Stimulated activated CD4-positive, alpha-beta T cell treated with anti-CD3 and anti-CD28 coated beads, Interleukin-1b, Interleukin-23, amount 100 ng/mL, for 24 hours (primary cell): ENCODE measurements around the gene TSPOAP1.

Source experiments
- DNase-seq, 4 experiments: peaks; one replicate each; pipeline ENCODE4 v3.0.0-alpha.2; 2020; ENCODE audit warnings: low read depth in 4 of 4, low spot score in 1 of 4

Gene TSPOAP1

GRCh38 chr17:58265902-58266875 is 62.4 kb downstream of the TSPOAP1 start:
- no peak for DNase-seq

GRCh38 chr17:58265271-58265670 is 63.3 kb downstream of the TSPOAP1 start:
- DNase-seq, result no peak

GRCh38 chr17:58264407-58265103 is 64.0 kb downstream of the TSPOAP1 start:
- no peak for DNase-seq

GRCh38 chr17:58263773-58264172 is 64.8 kb downstream of the TSPOAP1 start:
- no peak for DNase-seq

- no peak for DNase-seq
Measured at GRCh38 chr17:58262149-58262548, 66.4 kb downstream of the TSPOAP1 start.

GRCh38 chr17:58254803-58255202 is 73.8 kb downstream of the TSPOAP1 start:
- no peak for DNase-seq

- DNase-seq, result no peak
Measured at GRCh38 chr17:58253082-58253481, 75.5 kb downstream of the TSPOAP1 start.

- no peak for DNase-seq
Measured at GRCh38 chr17:58252141-58252540, 76.5 kb downstream of the TSPOAP1 start.
